HG02763 (cell line): ENCODE results near the gene CDH13.

ENCODE experiments used
- ATAC-seq: cut with Tn5 transposase; IDR thresholded peaks from one replicate; pipeline ENCODE4 v1.9.1; 2021; ENCODE audit warnings: mild to moderate bottlenecking, moderate library complexity; ENCODE audit not compliant: unreplicated experiment

Gene CDH13

DNA sequence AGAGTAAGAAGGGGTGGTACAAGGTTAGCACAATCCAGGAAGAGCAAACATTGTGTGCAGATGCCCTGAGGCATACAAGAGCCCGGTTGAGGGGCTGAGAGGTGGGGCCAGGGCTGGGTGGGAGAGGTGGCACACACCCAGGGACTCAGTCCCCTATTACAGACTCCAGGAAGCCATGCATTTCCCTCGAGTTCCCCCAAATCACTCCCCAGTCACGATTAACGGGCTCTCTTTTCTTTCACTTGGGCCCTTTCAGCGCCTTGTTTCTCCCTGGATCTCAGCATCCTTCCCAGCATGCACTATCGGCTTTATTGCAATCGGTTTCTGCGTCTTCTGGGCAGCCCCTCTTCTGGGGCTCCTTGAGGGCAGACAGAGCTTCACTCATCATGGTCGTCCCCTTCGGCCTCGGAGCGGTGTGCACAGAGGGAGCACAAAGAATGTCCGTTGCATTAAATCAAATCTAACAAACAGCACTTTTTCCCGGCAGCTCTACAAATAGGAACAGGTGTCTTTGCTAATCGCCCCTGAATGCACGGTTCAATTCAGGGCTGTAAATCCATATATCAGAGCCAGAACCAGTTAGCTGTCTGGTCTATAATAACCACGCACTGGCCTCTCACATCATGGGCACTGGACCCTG lies 996.4 kb downstream of the CDH13 start:
- ATAC-seq = no peak

DNA sequence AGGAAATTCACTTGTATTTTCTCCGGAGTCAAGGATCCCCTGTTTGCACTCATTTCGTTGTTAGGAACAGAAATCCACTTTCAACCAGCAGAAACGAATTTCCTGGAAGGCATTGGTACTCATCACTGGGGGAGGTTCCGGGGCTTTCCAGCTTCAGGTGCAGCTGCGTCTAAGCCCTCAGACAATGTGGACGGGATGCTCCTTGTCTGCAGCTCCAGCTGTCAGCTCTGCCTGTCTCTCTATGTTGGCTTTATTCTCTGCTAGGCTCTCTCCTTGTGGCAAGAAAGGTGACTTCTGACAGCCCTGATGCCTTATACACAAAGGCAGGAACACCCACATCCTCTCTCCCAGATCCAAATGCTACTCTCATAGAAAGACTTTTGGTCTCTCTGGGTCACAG lies 997.1 kb downstream of the CDH13 start:
- no peak for ATAC-seq

DNA sequence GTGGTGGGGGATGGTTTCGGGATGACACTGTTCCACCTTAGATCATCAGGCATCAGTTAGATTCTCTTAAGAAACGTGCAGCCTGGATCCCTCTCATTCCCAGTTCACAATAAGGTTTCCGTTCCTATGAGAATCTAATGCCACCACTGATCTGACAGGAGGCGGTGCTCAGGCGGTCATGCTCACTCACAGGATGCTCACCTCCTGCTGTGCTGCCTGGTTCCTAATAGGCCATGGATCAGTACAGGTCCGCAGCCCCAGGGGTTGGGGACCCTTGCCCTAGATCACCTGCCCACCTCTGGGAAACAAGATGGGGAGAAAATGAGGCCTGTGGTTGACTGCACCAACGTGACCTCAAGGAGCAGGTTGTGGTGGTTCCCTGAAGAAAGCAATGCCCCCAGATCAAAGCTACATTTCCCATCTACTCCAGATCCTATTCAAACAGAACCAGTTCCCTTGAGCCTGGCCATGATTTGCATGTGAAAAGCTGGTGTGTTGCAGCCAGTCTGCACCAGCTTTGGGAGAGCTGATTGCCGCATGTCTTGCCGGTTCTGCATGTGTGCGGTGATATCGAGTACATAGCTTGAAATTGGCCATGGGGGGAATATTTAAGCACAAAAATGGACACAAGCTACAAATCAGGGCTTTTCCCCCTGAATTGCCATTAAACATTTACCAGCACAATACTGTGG lies 997.8 kb downstream of the CDH13 start:
- no peak for ATAC-seq

DNA sequence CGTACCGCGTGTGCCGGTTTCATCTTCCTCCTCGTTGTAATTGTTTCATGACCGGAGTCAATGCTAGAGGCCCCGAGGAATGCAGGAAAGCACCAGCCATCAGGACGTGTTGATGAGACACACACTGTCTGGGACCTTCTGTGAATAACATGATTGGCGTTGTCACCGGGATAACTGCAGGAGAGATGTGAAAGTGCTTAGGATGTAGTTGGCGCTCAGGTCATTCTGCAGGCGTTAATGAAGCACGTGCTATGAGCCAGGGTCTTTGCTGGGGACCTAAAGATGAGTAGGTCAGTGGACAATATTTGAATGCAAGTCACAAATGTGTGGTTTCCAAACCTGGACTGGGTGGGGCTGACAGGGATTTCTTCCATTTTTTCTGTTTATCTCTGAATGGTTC lies 999.4 kb downstream of the CDH13 start:
- ATAC-seq = no peak

DNA sequence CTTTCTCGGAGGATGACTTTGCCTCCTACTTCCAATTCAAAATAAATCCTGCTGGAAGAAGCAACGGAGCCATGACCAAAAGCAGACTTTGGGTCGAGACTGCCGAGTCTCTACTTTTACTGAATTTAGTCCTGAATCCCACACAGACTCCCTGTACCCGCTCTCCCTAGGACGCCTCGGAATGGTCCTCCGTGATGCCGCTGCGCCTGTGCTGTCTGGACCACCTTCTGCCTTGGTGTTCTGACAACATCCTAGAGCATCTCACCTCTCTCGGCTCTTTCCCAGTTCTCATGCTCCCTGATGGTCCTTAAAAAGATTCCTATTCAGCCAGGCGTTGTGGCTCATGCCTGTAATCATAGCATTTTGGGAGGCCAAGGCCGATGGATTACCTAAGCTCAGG lies 999.9 kb downstream of the CDH13 start:
- ATAC-seq = no peak

GRCh38 chr16:83627996-83628395 lies 1001.2 kb downstream of the CDH13 start:
- ATAC-seq = no peak

DNA sequence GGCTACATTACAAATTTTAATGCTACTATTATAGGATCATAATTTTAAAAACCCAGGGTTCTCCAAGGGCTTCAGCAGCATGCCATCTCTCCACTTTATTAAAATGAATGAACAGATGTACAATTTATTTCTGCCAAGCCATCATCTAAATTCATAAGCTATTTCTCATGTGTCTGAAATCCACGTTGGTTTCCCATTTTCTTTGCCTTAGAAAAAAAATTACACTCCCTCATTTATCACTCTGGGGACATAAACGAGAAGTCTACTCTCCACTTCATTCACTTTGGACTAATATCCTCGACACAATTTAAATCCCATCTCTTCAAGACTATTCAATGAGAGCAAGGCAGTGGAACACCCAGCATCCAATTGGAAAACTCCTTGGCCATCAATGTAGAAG lies 1002.7 kb downstream of the CDH13 start:
- no peak for ATAC-seq

DNA sequence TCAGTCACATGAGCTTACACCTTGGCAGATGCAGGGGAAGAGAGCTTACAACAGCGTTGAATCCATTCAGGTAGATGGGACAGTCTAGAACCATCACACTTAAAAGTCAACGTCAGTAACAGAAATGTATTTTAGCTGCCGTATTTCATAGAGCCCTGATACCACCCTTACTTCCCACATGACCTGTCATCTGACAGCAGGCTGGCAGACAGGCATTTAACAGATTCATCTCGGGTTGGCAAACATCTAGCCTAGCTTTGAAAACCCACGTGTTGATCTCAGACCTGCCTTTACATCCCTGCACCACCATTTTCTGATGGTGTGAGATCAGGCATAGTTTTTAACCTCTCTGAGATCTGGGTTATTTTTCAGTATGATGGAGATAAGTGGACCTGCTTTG lies 1003.1 kb downstream of the CDH13 start:
- ATAC-seq = no peak

DNA sequence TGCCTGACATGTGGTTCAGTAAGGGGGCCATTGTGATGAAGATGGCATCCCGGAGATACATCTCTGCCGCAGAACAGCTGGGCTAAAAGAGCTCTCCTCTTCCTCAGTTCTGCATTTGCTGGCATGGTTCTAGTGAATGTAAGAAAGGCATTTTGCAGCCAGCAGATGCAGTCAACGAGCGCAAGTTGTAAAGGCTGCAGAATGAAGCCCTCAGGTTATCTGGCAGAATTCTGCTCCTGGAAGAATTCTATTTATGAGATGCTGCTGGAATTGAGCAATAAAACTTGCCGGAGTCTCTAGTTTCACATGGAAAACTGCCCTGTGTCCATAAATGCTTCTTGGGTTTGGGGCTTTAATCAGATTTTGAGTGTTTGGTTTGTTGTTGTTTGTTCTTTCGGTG lies 1004.2 kb downstream of the CDH13 start:
- no peak for ATAC-seq

DNA sequence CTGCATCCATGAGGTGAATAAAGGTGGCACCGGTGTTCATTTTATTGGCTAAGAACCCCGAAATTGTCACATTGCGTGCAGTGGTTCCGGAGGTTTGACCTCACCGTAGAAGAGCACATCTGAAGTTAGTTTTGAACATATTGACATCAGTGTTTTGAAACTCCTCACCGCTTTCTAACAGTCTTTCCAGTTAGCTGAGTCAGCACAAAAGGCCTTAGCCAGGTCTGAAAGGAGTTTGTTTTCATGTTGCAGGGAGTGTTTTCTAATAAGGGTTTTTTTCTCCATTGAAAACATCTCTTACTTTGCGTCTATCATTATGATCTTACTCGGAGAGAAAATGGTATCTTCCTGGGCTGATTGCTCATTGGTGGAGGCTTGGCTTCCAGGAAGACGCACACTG lies 1006.5 kb downstream of the CDH13 start:
- ATAC-seq = no peak

DNA sequence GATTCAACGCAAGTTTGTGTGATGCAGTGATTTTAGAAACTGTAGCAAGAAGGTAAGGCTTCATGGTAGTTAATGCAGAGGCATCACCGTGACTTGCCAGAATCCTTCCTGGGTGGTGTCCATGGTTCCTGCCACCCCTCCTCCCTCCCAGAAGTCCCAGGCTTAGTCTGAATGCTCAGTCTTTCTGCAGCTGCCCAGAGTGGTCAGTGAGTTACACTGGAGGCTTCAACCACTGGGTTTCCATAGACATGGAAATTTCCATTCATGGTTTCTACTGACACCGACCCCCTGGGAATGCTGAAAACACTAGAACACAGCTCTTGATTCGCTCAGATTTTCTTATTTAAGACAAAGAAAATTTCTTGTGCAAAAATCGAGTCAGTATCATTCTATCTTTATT lies 1021.6 kb downstream of the CDH13 start:
- no peak for ATAC-seq

GRCh38 chr16:83651871-83652270 lies 1025.1 kb downstream of the CDH13 start:
- no peak for ATAC-seq

GRCh38 chr16:83652943-83653342 lies 1026.2 kb downstream of the CDH13 start:
- ATAC-seq = no peak

DNA sequence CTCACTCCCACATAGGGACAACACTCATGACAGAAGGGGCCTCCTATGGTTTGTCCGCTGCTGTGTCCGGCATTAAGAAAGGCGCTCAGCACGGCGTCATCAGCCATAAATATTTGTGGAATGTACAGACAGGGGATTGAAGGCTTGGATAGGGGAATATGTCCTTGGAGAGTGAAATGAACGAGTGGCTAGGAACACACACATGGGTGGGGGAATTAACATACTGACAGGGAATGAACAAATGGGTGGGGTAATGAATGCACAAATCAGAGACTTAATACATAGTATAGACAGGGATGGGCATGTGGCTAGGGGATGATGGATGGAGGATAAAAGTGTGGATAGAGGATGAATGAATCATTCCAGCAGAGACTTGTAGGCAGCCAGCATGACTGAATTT lies 1027.0 kb downstream of the CDH13 start:
- no peak for ATAC-seq

GRCh38 chr16:83660282-83660681 lies 1033.5 kb downstream of the CDH13 start:
- ATAC-seq = no peak

- no peak for ATAC-seq
Measured at GRCh38 chr16:83661656-83662055, 1034.9 kb downstream of the CDH13 start.

GRCh38 chr16:83666449-83666848 lies 1039.7 kb downstream of the CDH13 start:
- no peak for ATAC-seq

GRCh38 chr16:83669456-83669855 lies 1042.7 kb downstream of the CDH13 start:
- no peak for ATAC-seq

- no peak for ATAC-seq
Measured at GRCh38 chr16:83674931-83675535, 1048.3 kb downstream of the CDH13 start.

DNA sequence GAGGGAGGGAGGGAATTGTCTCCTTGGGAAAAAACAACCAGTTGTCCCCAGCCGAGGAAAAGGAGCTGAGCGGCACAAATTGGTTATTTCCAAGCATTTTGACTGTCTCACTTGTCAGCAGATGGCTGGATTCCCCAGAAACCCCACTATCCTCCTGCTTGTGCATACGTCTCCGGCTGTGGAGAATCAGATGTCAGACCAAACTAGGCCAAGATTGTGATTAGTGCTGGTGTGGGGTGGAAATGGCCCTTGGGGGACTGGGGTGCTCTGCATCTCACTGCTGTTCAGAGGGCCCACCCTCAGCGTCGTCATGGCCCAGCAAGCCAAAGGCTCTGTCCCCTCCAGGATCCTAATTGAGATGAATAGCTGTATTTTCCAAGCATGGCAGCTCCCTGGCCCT lies 1049.3 kb downstream of the CDH13 start:
- ATAC-seq = no peak

- ATAC-seq = no peak
Measured at GRCh38 chr16:83680980-83681379, 1054.2 kb downstream of the CDH13 start.

- ATAC-seq = no peak
Measured at GRCh38 chr16:83681381-83681956, 1054.7 kb downstream of the CDH13 start.
